Muscle of back (tissue), 11 donors: Measurements from ENCODE around the gene PRICKLE2. TPM values are rescaled to one million over a fixed set of nuclear protein-coding genes. Genes with fewer than 3 reads are reported as not detected.

Experiments used
- DNase-seq, 3 donors: peaks; one replicate each; pipeline versions ENCODE4 v3.0.0 to v3.0.0-alpha.2; 2013
- polyA plus RNA-seq, 10 donors: library from polyadenylated mRNA; unstranded; fragments of 120-200 nt; gene quantifications; one replicate each; pipeline ENCODE4 v1.2.1, GENCODE V29; 2013; ENCODE audit not compliant: insufficient read length in 10 of 10

The PRICKLE2 gene
- polyA plus RNA-seq, 10 donors = 6.6 to 15.5 (median 9.7) TPM

- DNase-seq = no peak
These were observed 29.2 kb upstream of the PRICKLE2 start for GRCh38 chr3:64254443-64254842.

GRCh38 chr3:64253689-64254088 is 28.4 kb upstream of the PRICKLE2 start:
- no peak for DNase-seq

- DNase-seq = no peak
These were observed 25.8 kb upstream of the PRICKLE2 start for GRCh38 chr3:64251019-64251418.

GRCh38 chr3:64247991-64248646 is 22.9 kb upstream of the PRICKLE2 start:
- DNase-seq = no peak

GRCh38 chr3:64244011-64244942 is 19.0 kb upstream of the PRICKLE2 start:
- DNase-seq = no peak

GRCh38 chr3:64242435-64242834 is 17.2 kb upstream of the PRICKLE2 start:
- DNase-seq = peak in 1 of 3 donors; percentile 46

- DNase-seq = no peak
These were observed 15.7 kb upstream of the PRICKLE2 start for GRCh38 chr3:64240959-64241358.

- DNase-seq = no peak
These were observed 15.1 kb upstream of the PRICKLE2 start for GRCh38 chr3:64240396-64240795.

- DNase-seq = peak in 1 of 3 donors; percentile 25
These were observed 14.6 kb upstream of the PRICKLE2 start for GRCh38 chr3:64239841-64240240.

GRCh38 chr3:64238971-64239667 is 13.9 kb upstream of the PRICKLE2 start:
- DNase-seq = peak; percentile 80 to 97 (median 92)

GRCh38 chr3:64237083-64237482 is 11.8 kb upstream of the PRICKLE2 start:
- no peak for DNase-seq

GRCh38 chr3:64235605-64236004 is 10.3 kb upstream of the PRICKLE2 start:
- no peak for DNase-seq

- DNase-seq = no peak
These were observed 9.3 kb upstream of the PRICKLE2 start for GRCh38 chr3:64234571-64234970.

GRCh38 chr3:64232821-64233220 is 7.6 kb upstream of the PRICKLE2 start:
- no peak for DNase-seq

- DNase-seq = no peak
These were observed 4.6 kb upstream of the PRICKLE2 start for GRCh38 chr3:64229903-64230302.

- no peak for DNase-seq
These were observed 2.8 kb upstream of the PRICKLE2 start for GRCh38 chr3:64228110-64228509.

- peak in 1 of 3 donors; percentile 58 for DNase-seq
These were observed 1.5 kb upstream of the PRICKLE2 start for GRCh38 chr3:64226730-64227129.

- DNase-seq = peak in 1 of 3 donors; percentile 23
These were observed 631 bp upstream of the PRICKLE2 start for GRCh38 chr3:64225695-64226499.

- DNase-seq = peak in 2 of 3 donors; percentile 57 to 86
These were observed 1.2 kb downstream of the PRICKLE2 start for GRCh38 chr3:64223791-64224745.

- DNase-seq = peak in 1 of 3 donors; percentile 60
These were observed 2.7 kb downstream of the PRICKLE2 start for GRCh38 chr3:64222501-64223111.
